Suprapubic skin (tissue), 4 donors: Measurements from ENCODE around the gene GATAD2B. TPM values are rescaled to one million over a fixed set of nuclear protein-coding genes. Genes with fewer than 3 reads are reported as not detected.

Source experiments
- DNase-seq, 2 donors: peaks; one replicate each; pipeline ENCODE4 v3.0.0-alpha.2; 2019; ENCODE audit warnings: low spot score in 2 of 2
- H3K27ac ChIP-seq: fragments of 200-600 bp; sonication (generic); one replicate; pipeline ENCODE4 v1.5.1; 2019
- H3K27me3 ChIP-seq: fragments of 200-600 bp; sonication (generic); one replicate; pipeline ENCODE4 v1.5.1; 2019
- H3K36me3 ChIP-seq: fragments of 200-600 bp; sonication (generic); one replicate; pipeline ENCODE4 v1.5.1; 2019
- H3K4me1 ChIP-seq: fragments of 200-600 bp; sonication (generic); one replicate; pipeline ENCODE4 v1.5.1; 2019
- H3K4me3 ChIP-seq: fragments of 200-600 bp; sonication (generic); one replicate; pipeline ENCODE4 v1.5.1; 2019; ENCODE audit warnings: mild to moderate bottlenecking
- H3K9me3 ChIP-seq: fragments of 200-600 bp; sonication (generic); one replicate; pipeline ENCODE4 v1.5.1; 2019
- EP300 ChIP-seq: sonication (generic); formaldehyde crosslinking; IDR thresholded peaks from one replicate; pipeline ENCODE4 v1.6.1; 2017; ENCODE audit warnings: antibody characterized with exemption
- POLR2A ChIP-seq, 2 donors: fragments of 450-650 bp; IDR thresholded peaks; one replicate each; pipeline ENCODE4 v1.6.1; 2017; ENCODE audit warnings: antibody characterized with exemption in 2 of 2, mild to moderate bottlenecking in 2 of 2, moderate library complexity in 2 of 2
- POLR2AphosphoS5 ChIP-seq, 3 donors: sonication (generic); formaldehyde crosslinking; IDR thresholded peaks; one replicate each; pipeline ENCODE4 v1.6.1; 2017; ENCODE audit warnings: antibody characterized with exemption in 3 of 3
- WGBS: methylation state at CpG from one replicate; pipeline ENCODE4 v1.1.5; 2018; 5-methylcytosine and 5-hydroxymethylcytosine counted together
- total RNA-seq, 4 donors: library from RNA; depleted of rRNA; stranded (reverse); fragments of >200 nt; gene quantifications; one replicate each; pipeline ENCODE4 v1.1.0, GENCODE V29; 2016
- TF ChIP-seq, protein P1 (sequence below), 2 donors: fragments of 200-600 bp in 1 of 2; fragments of 450-650 bp in 1 of 2; sonication (generic) in 1 of 2; IDR thresholded peaks; one replicate each; pipeline ENCODE4 v1.5.1; 2016 to 2019; ENCODE audit warnings: antibody characterized with exemption in 2 of 2, mild to moderate bottlenecking in 1 of 2, moderate library complexity in 1 of 2

GATAD2B gene
- total RNA-seq, 4 donors from 2014 or later: 25.5 to 64.5 (median 37.1) TPM

GRCh38 chr1:153805886-153806719 is 116.7 kb downstream of the GATAD2B start:
- 80% methylated on average over 11 of the region's 11 CpGs for WGBS
- H3K4me3 ChIP-seq: no peak overlapping the region
- no peaks in the 10 kb centered on the region for H3K9me3 ChIP-seq
- TF ChIP-seq POLR2AphosphoS5 (IDR thresholded peaks at IDR 0.05) (no peak), EP300 (no peak), POLR2A (IDR thresholded peaks at IDR 0.05) (no peak)
- TF ChIP-seq, protein P1, sequence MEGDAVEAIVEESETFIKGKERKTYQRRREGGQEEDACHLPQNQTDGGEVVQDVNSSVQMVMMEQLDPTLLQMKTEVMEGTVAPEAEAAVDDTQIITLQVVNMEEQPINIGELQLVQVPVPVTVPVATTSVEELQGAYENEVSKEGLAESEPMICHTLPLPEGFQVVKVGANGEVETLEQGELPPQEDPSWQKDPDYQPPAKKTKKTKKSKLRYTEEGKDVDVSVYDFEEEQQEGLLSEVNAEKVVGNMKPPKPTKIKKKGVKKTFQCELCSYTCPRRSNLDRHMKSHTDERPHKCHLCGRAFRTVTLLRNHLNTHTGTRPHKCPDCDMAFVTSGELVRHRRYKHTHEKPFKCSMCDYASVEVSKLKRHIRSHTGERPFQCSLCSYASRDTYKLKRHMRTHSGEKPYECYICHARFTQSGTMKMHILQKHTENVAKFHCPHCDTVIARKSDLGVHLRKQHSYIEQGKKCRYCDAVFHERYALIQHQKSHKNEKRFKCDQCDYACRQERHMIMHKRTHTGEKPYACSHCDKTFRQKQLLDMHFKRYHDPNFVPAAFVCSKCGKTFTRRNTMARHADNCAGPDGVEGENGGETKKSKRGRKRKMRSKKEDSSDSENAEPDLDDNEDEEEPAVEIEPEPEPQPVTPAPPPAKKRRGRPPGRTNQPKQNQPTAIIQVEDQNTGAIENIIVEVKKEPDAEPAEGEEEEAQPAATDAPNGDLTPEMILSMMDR (IDR thresholded peaks at IDR 0.05): no peak
- peak overlapping the region; percentile 41 for H3K27ac ChIP-seq
- H3K36me3 ChIP-seq: peaks cover 41% of the 10 kb centered on the region
- H3K27me3 ChIP-seq: no peaks in the 10 kb centered on the region
- DNase-seq: no peak
- peaks cover 24% of the 10 kb centered on the region for H3K4me1 ChIP-seq

DNA sequence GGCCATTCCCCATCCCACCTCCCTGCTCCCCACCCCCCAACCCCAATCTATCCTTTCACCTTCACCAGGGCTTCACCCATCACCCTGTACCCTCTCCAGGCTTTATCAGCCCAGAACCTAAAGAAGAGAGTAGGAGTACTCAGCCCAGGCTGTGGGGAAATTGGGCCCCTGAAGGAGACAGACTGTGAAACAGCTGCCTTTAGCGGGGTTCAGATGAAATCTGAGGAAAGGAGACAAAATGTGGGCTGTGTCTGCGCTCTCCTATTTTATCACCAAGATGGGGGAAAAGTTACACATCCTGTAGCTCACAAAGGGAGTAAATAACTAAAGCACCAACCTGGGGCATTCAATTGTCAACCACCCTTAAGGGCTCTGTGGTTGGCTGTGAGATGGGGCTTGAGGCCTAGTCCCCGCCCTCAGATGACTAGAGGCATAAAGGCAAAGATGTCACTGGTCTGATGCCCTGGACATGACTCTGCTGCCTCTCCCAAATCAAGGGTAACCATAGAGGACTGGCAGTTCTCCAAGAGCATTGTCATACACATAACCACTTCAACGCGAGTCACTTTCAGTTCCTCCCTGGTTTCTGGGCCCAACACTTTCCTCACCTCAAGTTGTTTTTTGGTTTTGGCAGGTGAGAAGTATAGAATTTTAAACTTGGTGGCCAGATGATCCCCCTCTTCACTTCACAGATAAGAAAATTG is 117.6 kb downstream of the GATAD2B start:
- peak in 1 of 2 donors; percentile 74 for DNase-seq
- no peaks in the 10 kb centered on the region for H3K27me3 ChIP-seq
- H3K36me3 ChIP-seq: peaks cover 32% of the 10 kb centered on the region
- peaks cover 24% of the 10 kb centered on the region for H3K4me1 ChIP-seq
- H3K27ac ChIP-seq: peak overlapping the region; percentile 48
- no peaks in the 10 kb centered on the region for H3K9me3 ChIP-seq
- no peak for TF ChIP-seq EP300
- TF ChIP-seq POLR2AphosphoS5 (IDR thresholded peaks at IDR 0.05): no peak
- TF ChIP-seq, protein P1 (IDR thresholded peaks at IDR 0.05): no peak
- no peak for TF ChIP-seq POLR2A (IDR thresholded peaks at IDR 0.05)
- no peak overlapping the region for H3K4me3 ChIP-seq
- 48% methylated on average over 5 of the region's 5 CpGs for WGBS

GRCh38 chr1:153804112-153804511 is 118.7 kb downstream of the GATAD2B start:
- Histone ChIP-seq H3K27ac (no peak overlapping the region), H3K36me3 (peaks cover 21% of the 10 kb centered on the region), H3K9me3 (no peaks in the 10 kb centered on the region), H3K4me3 (no peak overlapping the region), H3K27me3 (no peaks in the 10 kb centered on the region), H3K4me1 (peaks cover 24% of the 10 kb centered on the region)
- DNase-seq: no peak
- 91% methylated on average over 2 of the region's 2 CpGs for WGBS
- TF ChIP-seq, protein P1 (IDR thresholded peaks at IDR 0.05): no peak
- TF ChIP-seq POLR2A (IDR thresholded peaks at IDR 0.05) (no peak), POLR2AphosphoS5 (IDR thresholded peaks at IDR 0.05) (no peak)

- DNase-seq: no peak
- peaks cover 24% of the 10 kb centered on the region for H3K4me1 ChIP-seq
- no peaks in the 10 kb centered on the region for H3K27me3 ChIP-seq
- H3K36me3 ChIP-seq: peaks cover 16% of the 10 kb centered on the region
- no peak for TF ChIP-seq POLR2AphosphoS5 (IDR thresholded peaks at IDR 0.05)
- TF ChIP-seq EP300: no peak
- TF ChIP-seq, protein P1 (IDR thresholded peaks at IDR 0.05): no peak
- no peak for TF ChIP-seq POLR2A (IDR thresholded peaks at IDR 0.05)
- H3K9me3 ChIP-seq: no peaks in the 10 kb centered on the region
- WGBS: 76% methylated on average over 3 of the region's 3 CpGs
- no peak overlapping the region for H3K27ac ChIP-seq
- H3K4me3 ChIP-seq: no peak overlapping the region
These were observed 119.2 kb downstream of the GATAD2B start for GRCh38 chr1:153803470-153804056.
